ENCODE data around the gene LPIN1. TPM values are rescaled to one million over a fixed set of nuclear protein-coding genes. Genes with fewer than 3 reads are reported as not detected.

Gene LPIN1
- total RNA-seq, 1 experiment from 2014 or later = 38.5 TPM

GRCh38 chr2:11861044-11861443 is 114.6 kb downstream of the LPIN1 start:
- Histone ChIP-seq H3K27me3 (replicated peaks; ENCODE audit: insufficient read depth, low read depth, low read length, poor library complexity) (no peaks in the 10 kb centered on the region), H3K4me1 (ENCODE audit: insufficient read depth, low read length, poor library complexity, severe bottlenecking) (peaks cover 7% of the 10 kb centered on the region), H3K36me3 (ENCODE audit: insufficient read depth, low read length, poor library complexity, severe bottlenecking) (no peaks in the 10 kb centered on the region), H3K9me3 (ENCODE audit: low read depth, low read length, poor library complexity, severe bottlenecking) (peaks cover 11% of the 10 kb centered on the region), H3K4me3 (ENCODE audit: low read depth, low read length, poor library complexity, severe bottlenecking) (no peak overlapping the region), H3K27ac (ENCODE audit: low read depth, low read length, poor library complexity, severe bottlenecking) (no peak overlapping the region)
- no peak for DNase-seq (ENCODE audit: low spot score)
- CTCF ChIA-PET = no interaction called here
- TF ChIP-seq EZH2 (IDR thresholded peaks at IDR 0.05; ENCODE audit: borderline replicate concordance, low read depth, low read length, poor library complexity, severe bottlenecking) = no peak
- TF ChIP-seq CTCF (conservative IDR thresholded peaks at IDR 0.05; ENCODE audit: low read depth, low read length) = no peak
- no TSS peak for BruUV-seq (replicated peaks)
- POLR2A ChIA-PET (ENCODE audit: low non-redundant PET) = no interaction called here
- intact Hi-C loops (cut with micrococcal nuclease; ENCODE audit: unreplicated experiment) = loop anchor here (10.0 kb wide), 2 partner anchors 524 to 604 kb away; no protein-coding TSS in a partner anchor

- no TSS peak for BruUV-seq (replicated peaks)
- ChIA-PET POLR2A (ENCODE audit: low non-redundant PET) (no interaction called here), CTCF (interaction anchor here (1.2 kb wide), 1 partner anchor 1145 kb away, joined by 3 read pairs; no protein-coding TSS in a partner anchor)
- no peaks in the 10 kb centered on the region for H3K27me3 ChIP-seq (replicated peaks; ENCODE audit: insufficient read depth, low read depth, low read length, poor library complexity)
- no peak for DNase-seq (ENCODE audit: low spot score)
- TF ChIP-seq EZH2 (IDR thresholded peaks at IDR 0.05; ENCODE audit: borderline replicate concordance, low read depth, low read length, poor library complexity, severe bottlenecking) (no peak), CTCF (conservative IDR thresholded peaks at IDR 0.05; ENCODE audit: low read depth, low read length) (no peak)
- peaks cover 11% of the 10 kb centered on the region for H3K9me3 ChIP-seq (ENCODE audit: low read depth, low read length, poor library complexity, severe bottlenecking)
- peaks cover 7% of the 10 kb centered on the region for H3K4me1 ChIP-seq (ENCODE audit: insufficient read depth, low read length, poor library complexity, severe bottlenecking)
- H3K4me3 ChIP-seq (ENCODE audit: low read depth, low read length, poor library complexity, severe bottlenecking) = no peak overlapping the region
- intact Hi-C loops (cut with micrococcal nuclease; ENCODE audit: unreplicated experiment) = loop anchor here (2.0 to 10.0 kb wide), 4 partner anchors 311 to 855 kb away; partner anchors contain the start of gene TRIB2
- H3K27ac ChIP-seq (ENCODE audit: low read depth, low read length, poor library complexity, severe bottlenecking) = no peak overlapping the region
- H3K36me3 ChIP-seq (ENCODE audit: insufficient read depth, low read length, poor library complexity, severe bottlenecking) = no peaks in the 10 kb centered on the region
Observed at GRCh38 chr2:11862049-11862448, 115.6 kb downstream of the LPIN1 start.

DNA sequence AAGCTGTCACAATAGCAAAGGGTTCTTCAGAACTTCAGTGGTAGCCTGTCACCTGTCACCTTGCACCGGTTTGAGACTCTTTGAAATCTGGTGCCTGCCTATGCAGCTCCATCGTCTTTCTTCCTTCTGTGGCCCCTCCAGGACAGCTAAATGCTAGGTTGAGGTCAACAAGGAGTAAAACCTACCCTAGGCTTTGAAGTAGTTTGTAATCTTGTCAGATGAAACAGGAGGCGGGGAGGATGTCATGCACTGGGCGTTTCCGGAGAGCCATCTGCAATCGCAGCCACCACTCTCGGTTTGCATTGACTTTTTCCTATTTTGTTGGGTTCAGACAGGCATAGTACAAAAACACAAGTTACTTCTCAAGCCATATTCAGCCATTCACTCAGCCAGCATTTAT is 116.7 kb downstream of the LPIN1 start:
- ChIA-PET POLR2A (ENCODE audit: low non-redundant PET) (interaction anchor here (0.7 kb wide), 1 partner anchor 79 kb away, joined by 20 read pairs; no protein-coding TSS in a partner anchor), CTCF (interaction anchor here (0.5 to 1.2 kb wide), 5 partner anchors 64 to 1144 kb away, joined by 3 to 11 read pairs (median 5); no protein-coding TSS in a partner anchor)
- intact Hi-C loops (cut with micrococcal nuclease; ENCODE audit: unreplicated experiment) = loop anchor here (2.0 to 10.0 kb wide), 4 partner anchors 310 to 854 kb away; partner anchors contain the start of gene TRIB2
- DNase-seq (ENCODE audit: low spot score) = no peak
- Histone ChIP-seq H3K36me3 (ENCODE audit: insufficient read depth, low read length, poor library complexity, severe bottlenecking) (no peaks in the 10 kb centered on the region), H3K4me3 (ENCODE audit: low read depth, low read length, poor library complexity, severe bottlenecking) (no peak overlapping the region), H3K4me1 (ENCODE audit: insufficient read depth, low read length, poor library complexity, severe bottlenecking) (peaks cover 7% of the 10 kb centered on the region), H3K27me3 (replicated peaks; ENCODE audit: insufficient read depth, low read depth, low read length, poor library complexity) (no peaks in the 10 kb centered on the region), H3K27ac (ENCODE audit: low read depth, low read length, poor library complexity, severe bottlenecking) (no peak overlapping the region), H3K9me3 (ENCODE audit: low read depth, low read length, poor library complexity, severe bottlenecking) (peaks cover 10% of the 10 kb centered on the region)
- no TSS peak for BruUV-seq (replicated peaks)
- TF ChIP-seq CTCF (conservative IDR thresholded peaks at IDR 0.05; ENCODE audit: low read depth, low read length) (no peak), EZH2 (IDR thresholded peaks at IDR 0.05; ENCODE audit: borderline replicate concordance, low read depth, low read length, poor library complexity, severe bottlenecking) (no peak)
